Right lobe of liver (tissue), 6 donors: Measurements from ENCODE around the gene VEGFA. TPM values are rescaled to one million over a fixed set of nuclear protein-coding genes. Genes with fewer than 3 reads are reported as not detected.

ENCODE experiments used
- ATAC-seq, 4 donors: fragments of 200-7000 bp; cut with Tn5 transposase; one replicate each; pipeline ENCODE4 v1.9.1; 2020; ENCODE audit warnings: mild to moderate bottlenecking in 4 of 4, moderate library complexity in 4 of 4
- DNase-seq, 3 donors: peaks; one replicate each; pipeline ENCODE4 v3.0.0-alpha.2; 2020
- H3K27ac ChIP-seq, 3 donors: fragments of 200-600 bp; one replicate each; pipeline ENCODE4 v1.8.0; 2022
- H3K27me3 ChIP-seq, 2 donors: fragments of 200-600 bp; one replicate each; pipeline ENCODE4 v1.8.0; 2022
- H3K36me3 ChIP-seq, 4 donors: fragments of 200-600 bp; sonication (generic) in 1 of 4; one replicate each; pipeline versions ENCODE4 v1.5.1 to v1.8.0; 2017 to 2022; ENCODE audit warnings: control low read depth in 1 of 4
- H3K4me1 ChIP-seq, 4 donors: fragments of 200-600 bp; sonication (generic) in 1 of 4; one replicate each; pipeline versions ENCODE4 v1.5.1 to v1.8.0; 2017 to 2022; ENCODE audit warnings: control low read depth in 1 of 4
- H3K4me3 ChIP-seq, 3 donors: fragments of 200-600 bp; one replicate each; pipeline ENCODE4 v1.8.0; 2022
- H3K9me3 ChIP-seq, 4 donors: fragments of 200-600 bp; sonication (generic) in 1 of 4; one replicate each; pipeline versions ENCODE4 v1.5.1 to v1.8.0; 2017 to 2022; ENCODE audit warnings: control low read depth in 1 of 4
- POLR2A ChIP-seq: fragments of 450-650 bp; IDR thresholded peaks from one replicate; pipeline ENCODE4 v1.6.1; 2017; ENCODE audit warnings: antibody characterized with exemption, mild to moderate bottlenecking
- whole genome bisulfite sequencing: methylation state at CpG from one replicate; pipeline ENCODE4 v1.1.6; 2018; ENCODE audit warnings: low coverage, low lambda C conversion rate; ENCODE audit not compliant: insufficient coverage; ENCODE audit errors: missing lambda C conversion rate; 5-methylcytosine and 5-hydroxymethylcytosine counted together
- intact Hi-C, 2 donors: fragments of 100-400 bp; cut with DNase I; formaldehyde crosslinking; loops; one replicate each; pipeline versions ENCODE4 v1.11.2 to v1.14.1; 2022
- total RNA-seq, 6 experiments: library from RNA; depleted of rRNA in 2 of 6; stranded (reverse); fragments of >200 nt in 2 of 6; fragmentation: NEBNext Ultra II Directional in 3 of 6; extraction: Animal tissue kit (Norgen Biotek cat#: 25700) in 3 of 6; gene quantifications; one replicate each; pipeline versions ENCODE4 v1.1.0 to v1.2.4, GENCODE V29; 2016 to 2023
- TF ChIP-seq, protein P1 (sequence below), 4 donors: fragments of 200-600 bp in 3 of 4; fragments of 450-650 bp in 1 of 4; IDR thresholded peaks; one replicate each; pipeline versions ENCODE4 v1.5.1 to v1.8.0; 2016 to 2022; ENCODE audit warnings: antibody characterized with exemption in 4 of 4, mild to moderate bottlenecking in 2 of 4
- donor health status: DM: no; HTN: yes; CAD: no.
- donor health status: DM: no; HTN: no; CAD: no.
- donor health status: DM: no; HTN: no; CAD: no.
- donor health status: DM: no; HTN: yes; CAD: no.
- donor health status: DM: no; HTN: yes; CAD: no.

VEGFA gene
- total RNA-seq, 6 experiments from 2014 or later = 91.3 to 571 (median 132) TPM

DNA sequence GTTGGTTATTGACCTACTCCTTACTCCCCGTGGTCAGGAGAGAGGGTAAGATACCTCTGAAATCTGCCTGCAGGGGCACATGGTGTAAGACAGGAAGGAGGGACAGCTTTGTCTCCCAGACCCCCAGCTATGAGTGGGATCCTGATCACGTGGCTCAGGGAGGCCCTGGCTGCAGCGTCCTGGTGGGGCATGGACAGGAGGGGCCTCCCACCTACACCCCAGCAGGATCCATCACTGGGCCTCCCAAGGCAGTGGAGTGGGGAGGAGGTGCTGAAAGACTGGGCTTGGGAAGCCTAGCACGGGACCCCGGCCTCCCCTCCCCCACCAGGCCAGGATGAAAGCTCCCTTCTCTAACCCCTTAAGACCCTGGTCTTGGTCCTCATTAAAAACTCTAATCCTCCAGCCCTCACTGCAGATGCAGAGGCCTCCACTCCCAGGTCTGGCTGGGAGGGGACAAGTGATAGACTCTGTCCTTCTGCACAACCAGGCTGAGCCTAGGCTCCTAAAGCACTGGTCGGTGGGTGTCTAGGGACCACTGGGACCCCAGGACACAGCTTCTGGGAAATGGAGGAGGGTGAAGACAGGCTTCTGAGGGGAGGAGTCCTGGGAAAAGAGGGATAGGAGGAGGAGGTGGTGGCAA, 29.6 kb upstream of the VEGFA start:
- Histone ChIP-seq H3K36me3 (no peaks in the 10 kb centered on the region), H3K9me3 (no peaks in the 10 kb centered on the region), H3K27me3 (no peaks in the 10 kb centered on the region), H3K4me3 (no peak overlapping the region), H3K4me1 (no peaks in the 10 kb centered on the region), H3K27ac (no peak overlapping the region)
- ATAC-seq = no peak
- TF ChIP-seq, protein P1, sequence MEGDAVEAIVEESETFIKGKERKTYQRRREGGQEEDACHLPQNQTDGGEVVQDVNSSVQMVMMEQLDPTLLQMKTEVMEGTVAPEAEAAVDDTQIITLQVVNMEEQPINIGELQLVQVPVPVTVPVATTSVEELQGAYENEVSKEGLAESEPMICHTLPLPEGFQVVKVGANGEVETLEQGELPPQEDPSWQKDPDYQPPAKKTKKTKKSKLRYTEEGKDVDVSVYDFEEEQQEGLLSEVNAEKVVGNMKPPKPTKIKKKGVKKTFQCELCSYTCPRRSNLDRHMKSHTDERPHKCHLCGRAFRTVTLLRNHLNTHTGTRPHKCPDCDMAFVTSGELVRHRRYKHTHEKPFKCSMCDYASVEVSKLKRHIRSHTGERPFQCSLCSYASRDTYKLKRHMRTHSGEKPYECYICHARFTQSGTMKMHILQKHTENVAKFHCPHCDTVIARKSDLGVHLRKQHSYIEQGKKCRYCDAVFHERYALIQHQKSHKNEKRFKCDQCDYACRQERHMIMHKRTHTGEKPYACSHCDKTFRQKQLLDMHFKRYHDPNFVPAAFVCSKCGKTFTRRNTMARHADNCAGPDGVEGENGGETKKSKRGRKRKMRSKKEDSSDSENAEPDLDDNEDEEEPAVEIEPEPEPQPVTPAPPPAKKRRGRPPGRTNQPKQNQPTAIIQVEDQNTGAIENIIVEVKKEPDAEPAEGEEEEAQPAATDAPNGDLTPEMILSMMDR (IDR thresholded peaks at IDR 0.05) = no peak
- TF ChIP-seq POLR2A = no peak
- peak in 1 of 3 donors; percentile 36 for DNase-seq
- 83% methylated on average over 3 of the region's 6 CpGs for WGBS
- intact Hi-C loops = no loop called here

DNA sequence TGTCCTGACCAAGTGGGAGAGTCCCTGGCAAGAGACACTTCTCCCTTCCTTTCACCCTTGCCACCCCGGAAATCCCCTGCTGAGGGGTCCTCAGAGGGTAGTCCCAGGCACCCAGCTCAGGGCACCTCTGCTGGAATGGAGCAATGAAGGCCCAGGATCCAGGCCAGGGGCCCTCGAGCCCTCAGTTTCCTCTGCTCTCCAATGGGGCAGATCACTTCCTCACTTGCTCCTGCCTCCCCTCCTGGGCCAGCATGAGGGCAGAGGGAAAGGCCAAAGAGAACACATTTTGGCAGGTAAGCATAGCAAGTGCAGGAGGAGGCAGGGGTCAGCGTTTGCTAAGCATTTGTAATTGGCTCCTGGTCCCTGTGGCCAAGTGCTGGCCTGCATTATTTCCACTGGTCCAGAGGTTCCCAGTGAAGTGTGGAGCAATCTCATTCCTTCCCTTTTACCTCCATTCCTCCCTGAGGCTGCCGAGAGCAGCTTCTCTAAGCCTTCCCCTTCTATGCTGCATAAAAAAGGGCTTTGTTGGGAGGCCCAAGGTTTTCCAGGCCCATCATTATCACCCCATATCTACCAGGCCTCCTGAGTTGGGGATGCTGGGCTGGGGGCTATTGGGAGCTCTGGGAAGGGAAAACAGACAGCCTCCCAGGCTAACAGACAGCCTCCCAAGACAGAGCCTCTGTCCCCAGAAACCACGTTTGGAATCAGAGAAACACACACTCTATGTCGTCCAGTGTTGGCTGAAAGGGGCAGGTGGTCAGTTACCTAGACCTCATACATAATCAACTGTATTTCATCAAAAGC, 28.8 kb upstream of the VEGFA start:
- Histone ChIP-seq H3K9me3 (no peaks in the 10 kb centered on the region), H3K4me1 (no peaks in the 10 kb centered on the region), H3K36me3 (no peaks in the 10 kb centered on the region), H3K27me3 (no peaks in the 10 kb centered on the region), H3K27ac (no peak overlapping the region), H3K4me3 (no peak overlapping the region)
- WGBS = 71% methylated on average over 2 of the region's 6 CpGs
- ATAC-seq (peak in 2 of 4 donors; percentile 18 to 24), DNase-seq (peak in 1 of 3 donors; percentile 35)
- no peak for TF ChIP-seq POLR2A
- TF ChIP-seq, protein P1 (IDR thresholded peaks at IDR 0.05) = no peak
- intact Hi-C loops = no loop called here

DNA sequence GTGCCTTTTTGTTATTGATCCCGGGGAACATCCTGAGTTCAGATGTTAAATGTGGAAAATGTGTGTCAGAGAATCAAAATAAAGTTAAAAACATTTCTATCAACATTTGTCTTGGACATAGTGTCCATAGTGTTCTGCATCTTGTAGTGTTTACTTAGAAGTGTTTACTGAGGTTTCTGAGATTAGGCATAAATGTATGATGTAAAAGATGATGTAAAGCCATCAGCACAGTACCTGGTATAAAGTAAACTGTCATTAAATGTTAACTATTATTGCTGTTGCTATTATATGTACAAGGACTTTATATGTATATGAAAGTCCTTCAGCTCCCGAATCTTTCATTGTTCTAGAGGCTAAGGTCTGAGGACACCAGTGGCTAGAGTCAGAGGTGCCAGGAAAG, 28.2 kb upstream of the VEGFA start:
- DNase-seq (no peak), ATAC-seq (no peak)
- Histone ChIP-seq H3K27me3 (no peaks in the 10 kb centered on the region), H3K27ac (no peak overlapping the region), H3K4me3 (no peak overlapping the region), H3K36me3 (no peaks in the 10 kb centered on the region), H3K9me3 (no peaks in the 10 kb centered on the region), H3K4me1 (no peaks in the 10 kb centered on the region)
- TF ChIP-seq, protein P1 (IDR thresholded peaks at IDR 0.05) = no peak
- no peak for TF ChIP-seq POLR2A
- intact Hi-C loops = no loop called here
- 51% methylated on average over 2 of the region's 2 CpGs for WGBS

DNA sequence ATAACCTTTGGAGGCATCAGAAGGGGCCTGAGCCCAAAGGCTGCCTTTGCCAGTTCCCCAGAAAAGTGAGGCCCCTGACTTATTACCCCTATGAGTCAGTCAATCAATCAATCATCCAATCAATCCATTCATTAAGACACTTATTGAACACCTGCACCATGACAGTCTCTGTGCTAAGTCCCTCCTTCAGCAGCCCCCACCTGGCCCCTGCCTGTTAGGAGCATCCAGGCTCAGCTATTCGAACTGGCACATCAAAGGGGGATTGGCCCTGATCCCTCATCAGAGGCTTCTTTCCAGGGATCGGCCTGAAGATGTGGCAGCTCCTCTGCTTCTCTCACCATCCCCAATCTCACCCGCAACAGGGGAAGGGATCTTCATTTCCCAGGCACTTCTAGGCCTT, 27.7 kb upstream of the VEGFA start:
- Histone ChIP-seq H3K4me1 (no peaks in the 10 kb centered on the region), H3K27me3 (no peaks in the 10 kb centered on the region), H3K27ac (no peak overlapping the region), H3K36me3 (no peaks in the 10 kb centered on the region), H3K9me3 (no peaks in the 10 kb centered on the region), H3K4me3 (no peak overlapping the region)
- intact Hi-C loops = no loop called here
- ATAC-seq = no peak
- TF ChIP-seq, protein P1 (IDR thresholded peaks at IDR 0.05) = no peak
- TF ChIP-seq POLR2A = no peak
- 86% methylated on average over 3 of the region's 3 CpGs for WGBS
- peak in 1 of 3 donors; percentile 14 for DNase-seq
